Naive thymus-derived CD4-positive, alpha-beta T cell (primary cell): ENCODE measurements around the gene RIPOR3. TPM values are rescaled to one million over a fixed set of nuclear protein-coding genes. Genes with fewer than 3 reads are reported as not detected.
"Not testable (repeated sequence)": the region's sequence is repeated elsewhere in the genome, so short reads cannot be mapped to it uniquely, and the experiment has no call there.

Source experiments
- ATAC-seq: fragments of 150-1000 bp; cut with Tn5 transposase; 2 replicates; pipeline ENCODE4 v1.10.0; 2021; ENCODE audit warnings: mild to moderate bottlenecking, moderate library complexity
- CTCF ChIA-PET: fragments of 350-600 bp; sonication (Branson Sonifier 250); formaldehyde crosslinking; loops from one replicate; lab custom pipeline; 2021; ENCODE audit warnings: antibody characterized with exemption; lab: Charles Lee
- POLR2A ChIA-PET: fragments of 350-600 bp; sonication (Branson Sonifier 250); formaldehyde crosslinking; loops from one replicate; lab custom pipeline; 2021; ENCODE audit warnings: antibody characterized with exemption, inconsistent platforms; lab: Charles Lee
- DNase-seq, 9 donors: peaks; one replicate each; pipeline versions ENCODE4 v3.0.0 to v3.0.0-alpha.2; 2020 to 2022; ENCODE audit warnings: mixed read lengths in 1 of 9
- H3K27ac ChIP-seq: one replicate; pipeline ENCODE4 v1.7.0; 2013; ENCODE audit warnings: mild to moderate bottlenecking, low read depth, low read length, moderate library complexity
- H3K27me3 ChIP-seq, 2 donors: one replicate each; pipeline ENCODE4 v1.7.0; 2013; ENCODE audit warnings: low read length in 2 of 2, mild to moderate bottlenecking in 2 of 2, moderate library complexity in 2 of 2; ENCODE audit not compliant: control insufficient read depth in 2 of 2, insufficient read depth in 2 of 2
- H3K36me3 ChIP-seq, 3 experiments: 1 replicate in 2 of 3; 2 replicates in 1 of 3; pipeline ENCODE4 v1.7.0; 2013; ENCODE audit warnings: low read length in 3 of 3, mild to moderate bottlenecking in 3 of 3, moderate library complexity in 1 of 3; ENCODE audit not compliant: insufficient read depth in 3 of 3, control insufficient read depth in 2 of 3
- H3K4me1 ChIP-seq, 2 donors: one replicate each; pipeline ENCODE4 v1.7.0; 2013; ENCODE audit warnings: low read length in 2 of 2, mild to moderate bottlenecking in 2 of 2, moderate library complexity in 1 of 2; ENCODE audit not compliant: control insufficient read depth in 2 of 2, insufficient read depth in 2 of 2
- H3K4me3 ChIP-seq: 2 replicates; pipeline ENCODE4 v1.7.0; 2013; ENCODE audit warnings: mild to moderate bottlenecking, low read length
- H3K9me3 ChIP-seq, 3 experiments: 1 replicate in 2 of 3; 2 replicates in 1 of 3; pipeline ENCODE4 v1.7.0; 2013; ENCODE audit warnings: low read length in 3 of 3; ENCODE audit not compliant: control insufficient read depth in 2 of 3
- H3K27ac Mint-ChIP-seq, 9 donors: one replicate each; pipeline ENCODE4 v1.8.0; 2020 to 2022; ENCODE audit warnings: mixed read lengths in 9 of 9, mild to moderate bottlenecking in 8 of 9, moderate library complexity in 5 of 9, inconsistent platforms in 2 of 9
- H3K27me3 Mint-ChIP-seq, 5 donors: one replicate each; pipeline ENCODE4 v1.8.0; 2021 to 2022; ENCODE audit warnings: mixed read lengths in 5 of 5, mild to moderate bottlenecking in 1 of 5
- H3K36me3 Mint-ChIP-seq, 5 donors: one replicate each; pipeline ENCODE4 v1.8.0; 2020 to 2022; ENCODE audit warnings: mixed read lengths in 5 of 5, mild to moderate bottlenecking in 3 of 5, inconsistent platforms in 1 of 5
- H3K4me1 Mint-ChIP-seq, 7 donors: one replicate each; pipeline ENCODE4 v1.8.0; 2020 to 2022; ENCODE audit warnings: mixed read lengths in 7 of 7, mild to moderate bottlenecking in 3 of 7, inconsistent platforms in 1 of 7
- H3K4me3 Mint-ChIP-seq, 10 donors: one replicate each; pipeline ENCODE4 v1.8.0; 2020 to 2022; ENCODE audit warnings: mild to moderate bottlenecking in 10 of 10, mixed read lengths in 10 of 10, moderate library complexity in 6 of 10, inconsistent platforms in 2 of 10
- H3K9me3 Mint-ChIP-seq, 11 donors: one replicate each; pipeline ENCODE4 v1.8.0; 2020 to 2022; ENCODE audit warnings: mixed read lengths in 11 of 11, mild to moderate bottlenecking in 4 of 11, inconsistent platforms in 1 of 11, moderate library complexity in 1 of 11
- intact Hi-C, 2 donors: fragments of 100-400 bp; cut with micrococcal nuclease; formaldehyde crosslinking; loops; one replicate each; pipeline ENCODE4 v1.15.1; 2023
- polyA plus RNA-seq, 2 donors: library from polyadenylated mRNA; unstranded; fragments of 300-500 nt; fragmentation: Illumina TruSeq; gene quantifications; one replicate each; pipeline ENCODE4 v1.2.3, GENCODE V29; 2021
- total RNA-seq, 6 experiments: library from RNA in 5 of 6; stranded (reverse) in 5 of 6; gene quantifications; 1 replicate in 5 of 6; 2 replicates in 1 of 6; pipeline ENCODE4 v1.2.3 and lab custom pipeline; 2021 to 2026

The RIPOR3 gene
- total and polyA plus RNA-seq, 7 experiments from 2014 or later: 0.27 to 1.7 (median 0.80) TPM; not detected in 3

DNA sequence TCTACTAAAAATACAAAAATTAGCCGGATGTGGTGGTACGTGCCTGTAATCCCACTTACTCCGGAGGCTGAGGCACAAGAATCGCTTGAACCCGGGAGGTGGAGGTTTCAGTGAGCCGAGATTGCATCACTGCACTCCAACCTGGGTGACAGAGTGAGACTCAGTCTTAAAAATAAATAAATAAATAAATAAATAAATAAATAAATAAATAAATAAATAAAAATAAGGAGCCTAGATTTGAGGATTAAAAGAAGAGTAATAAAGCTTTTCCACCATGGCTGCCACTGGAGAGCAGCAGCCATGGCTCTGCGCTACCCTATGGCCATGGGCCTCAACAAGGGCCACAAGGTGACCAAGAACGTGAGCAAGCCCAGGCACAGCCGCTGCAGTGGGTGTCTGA lies 70.9 kb downstream of the RIPOR3 start:
- ATAC-seq, H3K27me3 ChIP-seq, H3K27me3 Mint-ChIP-seq, H3K27ac Mint-ChIP-seq, H3K4me1 ChIP-seq, H3K4me3 ChIP-seq, CTCF ChIA-PET, intact Hi-C loops, H3K9me3 ChIP-seq, H3K36me3 Mint-ChIP-seq, H3K36me3 ChIP-seq, POLR2A ChIA-PET, H3K4me3 Mint-ChIP-seq, H3K4me1 Mint-ChIP-seq, DNase-seq, H3K27ac ChIP-seq: not testable (repeated sequence)
- peaks cover 0 to 16% (median 9%) of the 10 kb centered on the region in 11 donors for H3K9me3 Mint-ChIP-seq

DNA sequence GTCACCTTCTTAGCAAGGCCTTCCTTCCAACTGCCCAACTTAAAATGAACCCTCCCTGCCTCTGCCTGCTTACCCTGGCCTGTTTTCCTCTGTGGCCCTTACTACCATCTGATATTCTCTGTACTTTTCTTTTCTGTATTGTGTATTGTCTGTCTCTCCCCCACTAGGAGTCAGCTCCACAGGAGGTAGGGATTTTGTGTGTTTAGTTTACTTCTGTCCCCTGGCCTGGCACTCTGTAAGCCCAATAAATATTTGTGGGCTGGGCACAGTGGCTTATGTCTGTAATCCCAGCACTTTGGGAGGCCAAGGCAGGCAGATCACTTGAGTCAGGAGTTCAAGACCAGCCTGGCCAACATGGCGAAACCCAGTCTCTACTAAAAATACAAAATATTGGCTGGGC lies 72.8 kb downstream of the RIPOR3 start:
- ATAC-seq: no peak
- H3K27me3 Mint-ChIP-seq: no peaks in the 10 kb centered on the region
- H3K4me1 Mint-ChIP-seq: peaks cover 0 to 3% (median 0%) of the 10 kb centered on the region in 7 donors
- H3K27me3 ChIP-seq: no peaks in the 10 kb centered on the region
- no peak for DNase-seq
- H3K36me3 ChIP-seq: no peaks in the 10 kb centered on the region
- H3K4me3 Mint-ChIP-seq: no peak overlapping the region
- H3K4me1 ChIP-seq: no peaks in the 10 kb centered on the region
- ChIA-PET CTCF (interaction anchor here (0.6 kb wide), 1 partner anchor 1204 kb away, joined by 3 read pairs; no protein-coding TSS in a partner anchor), POLR2A (no interaction called here)
- intact Hi-C loops: no loop called here
- no peak overlapping the region for H3K4me3 ChIP-seq
- H3K9me3 ChIP-seq: peaks cover 0 to 7% (median 0%) of the 10 kb centered on the region in 3 experiments
- no peak overlapping the region for H3K27ac ChIP-seq
- H3K27ac Mint-ChIP-seq: peak overlapping the region in 1 of 9 donors; percentile 6
- no peaks in the 10 kb centered on the region for H3K36me3 Mint-ChIP-seq
- peaks cover 0 to 16% (median 9%) of the 10 kb centered on the region in 11 donors for H3K9me3 Mint-ChIP-seq

DNA sequence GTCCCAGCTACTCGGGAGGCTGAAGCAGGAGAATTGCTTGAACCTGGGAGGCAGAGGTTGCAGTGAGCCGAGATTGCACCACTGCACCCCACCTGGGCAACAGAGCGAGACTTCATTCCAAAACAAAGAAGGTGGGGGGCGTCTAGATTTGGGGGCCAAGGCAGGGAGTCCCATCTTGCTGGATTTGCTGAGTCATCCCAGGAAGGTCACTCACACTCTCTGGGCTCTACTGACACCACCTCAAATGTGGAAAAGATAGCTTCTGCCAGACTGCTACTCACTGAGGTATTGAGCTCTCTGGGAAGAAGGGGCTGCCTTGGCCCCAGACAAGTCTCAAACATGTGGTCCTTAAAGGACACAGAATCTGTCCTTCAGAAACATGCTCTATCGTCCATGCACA lies 74.3 kb downstream of the RIPOR3 start:
- H3K36me3 ChIP-seq: no peaks in the 10 kb centered on the region
- H3K4me1 Mint-ChIP-seq: peaks cover 0 to 3% (median 0%) of the 10 kb centered on the region in 7 donors
- no peak overlapping the region for H3K4me3 ChIP-seq
- ChIA-PET CTCF (no interaction called here), POLR2A (no interaction called here)
- no peaks in the 10 kb centered on the region for H3K4me1 ChIP-seq
- no peak overlapping the region for H3K4me3 Mint-ChIP-seq
- H3K36me3 Mint-ChIP-seq: no peaks in the 10 kb centered on the region
- intact Hi-C loops: no loop called here
- H3K9me3 ChIP-seq: peaks cover 0 to 7% (median 0%) of the 10 kb centered on the region in 3 experiments
- no peak overlapping the region for H3K27ac Mint-ChIP-seq
- ATAC-seq (no peak), DNase-seq (no peak)
- H3K9me3 Mint-ChIP-seq: peaks cover 0 to 16% (median 9%) of the 10 kb centered on the region in 11 donors
- H3K27me3 Mint-ChIP-seq: no peaks in the 10 kb centered on the region
- no peak overlapping the region for H3K27ac ChIP-seq
- no peaks in the 10 kb centered on the region for H3K27me3 ChIP-seq

DNA sequence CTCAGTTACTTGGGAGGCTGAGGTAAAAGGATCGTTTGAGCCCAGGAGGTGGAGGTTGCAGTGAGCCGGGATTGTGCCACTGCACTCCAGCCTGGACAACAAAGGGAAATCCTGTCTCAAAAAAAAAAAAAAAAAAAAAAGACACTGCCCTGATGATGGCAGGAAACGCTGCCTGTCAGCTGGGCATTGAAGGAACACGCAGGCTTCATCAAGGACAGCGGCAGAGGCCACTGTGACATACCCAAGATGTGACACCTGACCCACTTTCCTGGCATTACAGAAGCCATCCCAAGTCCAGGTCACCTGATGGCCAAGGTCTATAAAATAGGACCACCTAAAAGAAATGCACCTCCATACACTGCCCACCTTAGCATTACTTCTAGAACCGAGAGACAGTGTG lies 75.9 kb downstream of the RIPOR3 start:
- ATAC-seq: no peak
- CTCF ChIA-PET: no interaction called here
- Mint-ChIP-seq H3K9me3 (peaks cover 0 to 4% (median 0%) of the 10 kb centered on the region in 11 donors), H3K4me3 (no peak overlapping the region), H3K27ac (no peak overlapping the region), H3K36me3 (no peaks in the 10 kb centered on the region), H3K4me1 (peaks cover 0 to 3% (median 0%) of the 10 kb centered on the region in 7 donors), H3K27me3 (no peaks in the 10 kb centered on the region)
- Histone ChIP-seq H3K4me3 (no peak overlapping the region), H3K4me1 (no peaks in the 10 kb centered on the region), H3K27me3 (no peaks in the 10 kb centered on the region), H3K27ac (no peak overlapping the region), H3K36me3 (no peaks in the 10 kb centered on the region), H3K9me3 (no peaks in the 10 kb centered on the region)
- intact Hi-C loops: no loop called here
- POLR2A ChIA-PET: no interaction called here
- no peak for DNase-seq

DNA sequence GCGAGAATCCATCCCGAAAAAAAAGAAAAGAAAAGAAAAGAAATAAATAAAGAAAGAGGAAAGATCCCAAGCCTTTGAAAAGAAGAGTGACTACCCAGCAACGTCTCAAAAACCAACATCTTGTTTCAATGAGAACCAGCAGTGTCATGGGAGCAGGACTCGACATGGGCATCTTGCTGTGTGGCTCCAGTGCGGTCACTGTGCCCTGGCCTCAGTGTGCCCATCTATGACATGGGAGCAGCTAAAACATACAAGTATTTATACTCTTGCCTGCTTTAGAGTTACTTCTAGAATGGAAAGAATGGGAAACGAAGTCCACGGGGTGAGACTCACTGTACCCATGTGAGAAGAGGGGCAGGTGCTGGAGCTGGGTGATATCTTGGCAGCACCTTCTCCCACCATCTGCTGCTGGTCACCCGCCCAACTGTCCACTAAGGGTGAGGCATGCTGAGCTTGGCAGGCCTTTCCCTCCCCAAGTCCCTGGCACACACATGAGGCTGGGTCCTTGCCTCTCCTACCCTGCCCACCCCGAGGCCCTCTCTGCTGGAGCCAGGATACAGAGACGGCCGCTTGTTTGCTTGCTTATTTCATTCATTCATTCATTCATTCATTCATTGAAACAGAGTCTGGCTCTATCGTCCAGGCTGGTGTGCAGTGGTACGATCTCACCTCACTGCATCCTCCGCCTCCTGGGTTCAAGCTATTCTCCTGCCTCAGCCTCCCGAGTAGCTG lies 77.7 kb downstream of the RIPOR3 start:
- intact Hi-C loops: no loop called here
- Mint-ChIP-seq H3K4me3 (no peak overlapping the region), H3K9me3 (no peaks in the 10 kb centered on the region), H3K27ac (no peak overlapping the region), H3K36me3 (no peaks in the 10 kb centered on the region), H3K27me3 (no peaks in the 10 kb centered on the region), H3K4me1 (peaks cover 0 to 3% (median 0%) of the 10 kb centered on the region in 7 donors)
- POLR2A ChIA-PET: no interaction called here
- H3K4me1 ChIP-seq: no peaks in the 10 kb centered on the region
- no peak for ATAC-seq
- H3K9me3 ChIP-seq: no peaks in the 10 kb centered on the region
- no peak for DNase-seq
- no peak overlapping the region for H3K4me3 ChIP-seq
- H3K27ac ChIP-seq: no peak overlapping the region
- CTCF ChIA-PET: no interaction called here
- no peaks in the 10 kb centered on the region for H3K27me3 ChIP-seq
- H3K36me3 ChIP-seq: no peaks in the 10 kb centered on the region

DNA sequence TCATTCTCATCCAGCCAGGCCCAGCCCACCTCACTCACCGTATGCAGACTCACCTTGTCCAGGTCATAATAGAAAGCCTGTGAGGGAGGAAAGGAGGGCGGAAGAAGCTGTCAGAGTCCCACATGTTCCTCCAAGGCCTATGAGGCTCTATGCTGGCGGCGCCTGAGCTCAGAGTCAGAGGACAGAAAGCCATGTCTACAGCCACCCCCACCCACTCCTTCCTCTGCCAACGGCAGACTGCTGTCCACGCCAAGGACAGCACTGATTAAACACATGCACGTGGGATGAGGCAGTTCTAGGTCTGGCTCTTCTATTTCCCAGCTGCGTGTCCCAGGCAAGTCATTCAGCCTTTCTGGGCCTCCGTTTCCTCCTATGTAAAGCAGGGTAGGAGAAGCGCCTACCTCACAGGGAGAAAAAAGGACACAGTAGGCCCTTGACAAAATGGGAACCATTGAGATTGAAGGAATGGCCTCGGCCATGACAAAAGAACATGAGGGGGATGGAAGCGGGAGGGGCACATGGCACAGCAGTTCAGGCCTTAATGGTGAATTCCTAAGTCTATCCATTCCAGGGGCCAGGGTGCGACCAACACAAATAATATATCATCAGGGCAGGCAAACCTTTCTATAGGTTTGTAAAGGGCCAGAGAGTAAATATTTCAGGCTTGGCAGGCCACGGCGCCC lies 80.1 kb downstream of the RIPOR3 start:
- ATAC-seq (no peak), DNase-seq (no peak)
- no peaks in the 10 kb centered on the region for H3K36me3 ChIP-seq
- no peaks in the 10 kb centered on the region for H3K27me3 ChIP-seq
- peaks cover 0 to 6% (median 0%) of the 10 kb centered on the region in 5 donors for H3K27me3 Mint-ChIP-seq
- H3K27ac ChIP-seq: no peak overlapping the region
- H3K4me1 ChIP-seq: no peaks in the 10 kb centered on the region
- H3K36me3 Mint-ChIP-seq: no peaks in the 10 kb centered on the region
- no peak overlapping the region for H3K27ac Mint-ChIP-seq
- POLR2A ChIA-PET: interaction anchor here (0.7 kb wide), 1 partner anchor 266 kb away, joined by 3 read pairs; no protein-coding TSS in a partner anchor
- CTCF ChIA-PET: no interaction called here
- H3K4me3 ChIP-seq: no peak overlapping the region
- H3K4me1 Mint-ChIP-seq: no peaks in the 10 kb centered on the region
- H3K9me3 ChIP-seq: no peaks in the 10 kb centered on the region
- H3K4me3 Mint-ChIP-seq: no peak overlapping the region
- intact Hi-C loops: no loop called here
- no peaks in the 10 kb centered on the region for H3K9me3 Mint-ChIP-seq
